ENCODE data around the gene SLC7A10.
"Not testable (repeated sequence)": the region's sequence is repeated elsewhere in the genome, so short reads cannot be mapped to it uniquely, and the experiment has no call there.

Gene SLC7A10

GRCh38 chr19:33175156-33175782 lies 50.4 kb downstream of the SLC7A10 start:
- no peak for DNase-seq

DNA sequence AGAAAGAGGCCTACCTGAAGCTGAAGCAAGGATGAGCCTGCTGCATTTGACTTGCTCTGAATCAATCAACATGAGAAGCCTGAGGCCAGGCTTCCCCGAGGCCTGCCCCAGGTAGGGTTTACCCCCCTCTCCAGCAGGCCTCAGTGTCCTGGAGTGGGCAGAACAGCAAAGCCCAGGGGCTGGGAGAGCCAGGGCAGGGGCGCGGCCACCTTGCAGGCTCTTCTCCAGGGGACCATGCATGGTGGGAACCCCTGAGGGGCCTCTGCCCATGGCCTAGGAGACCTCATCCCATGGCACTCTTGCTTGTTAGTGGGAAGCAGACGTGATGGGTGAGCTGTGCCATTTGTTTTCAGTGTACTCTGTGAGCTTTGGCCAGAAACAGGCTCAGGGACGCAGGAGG lies 51.5 kb downstream of the SLC7A10 start:
- DNase-seq: no peak

DNA sequence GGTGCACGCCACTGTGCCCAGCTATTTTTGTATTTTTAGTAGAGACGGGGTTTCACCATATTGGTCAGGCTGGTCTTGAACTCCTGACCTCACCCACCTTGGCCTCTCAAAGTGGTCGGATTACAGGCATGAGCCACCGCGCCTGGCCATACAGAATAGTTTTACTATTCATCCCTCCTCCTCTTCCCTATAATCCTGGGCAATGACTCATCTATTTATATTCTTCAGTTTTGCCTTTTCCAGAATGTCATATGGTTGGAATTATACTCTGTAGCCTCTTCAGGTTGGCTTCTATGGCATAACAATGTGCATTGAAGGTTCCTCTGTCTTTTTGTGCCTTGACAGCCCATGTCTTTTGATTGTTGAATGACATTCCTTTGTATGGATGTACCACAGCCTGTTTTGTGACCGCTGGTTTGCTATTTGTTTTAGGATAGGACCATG lies 53.7 kb downstream of the SLC7A10 start:
- DNase-seq: no peak

GRCh38 chr19:33171222-33171795 lies 54.3 kb downstream of the SLC7A10 start:
- no peak for DNase-seq

GRCh38 chr19:33168528-33168927 lies 57.1 kb downstream of the SLC7A10 start:
- DNase-seq: no peak

DNA sequence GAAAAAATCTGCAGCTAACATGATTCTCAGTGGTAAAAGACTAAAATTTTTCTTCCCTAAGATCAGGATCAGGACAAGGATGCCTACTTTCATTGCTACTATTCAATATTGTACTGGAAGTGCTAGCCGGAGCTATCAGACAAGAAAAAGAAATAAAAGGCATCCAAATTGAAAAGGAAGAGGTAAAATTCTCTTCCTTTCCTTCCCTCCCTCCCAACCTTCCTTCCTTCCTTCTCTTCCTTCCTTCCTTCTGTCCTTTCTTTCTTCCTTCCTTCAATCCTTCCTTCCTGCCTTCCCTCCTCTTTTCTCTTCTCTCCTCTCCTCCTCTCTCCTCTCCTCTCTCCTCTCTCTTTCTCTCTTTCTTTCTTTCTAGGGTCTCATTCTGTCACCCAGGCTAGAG lies 58.2 kb downstream of the SLC7A10 start:
- DNase-seq: no peak

DNA sequence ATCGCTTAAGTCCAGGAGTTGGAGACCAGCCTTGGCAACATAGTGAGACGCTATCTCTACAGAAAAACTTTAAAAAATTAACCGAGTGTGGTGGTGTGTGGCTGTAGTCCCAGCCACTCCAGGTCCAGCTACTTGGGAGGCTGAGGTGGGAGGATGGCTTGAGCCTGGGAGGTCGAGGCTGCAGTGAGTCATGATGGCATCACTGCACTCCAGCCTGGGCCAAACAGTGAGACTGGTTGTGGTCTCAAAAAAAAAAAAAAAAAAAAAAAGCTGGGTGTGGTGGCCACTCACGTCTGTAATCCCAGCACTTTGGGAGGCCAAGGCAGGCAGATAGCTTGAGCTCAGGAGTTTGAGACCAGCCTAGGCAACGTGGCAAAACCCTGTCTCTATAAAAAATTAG lies 59.6 kb downstream of the SLC7A10 start:
- DNase-seq: not testable (repeated sequence)

DNA sequence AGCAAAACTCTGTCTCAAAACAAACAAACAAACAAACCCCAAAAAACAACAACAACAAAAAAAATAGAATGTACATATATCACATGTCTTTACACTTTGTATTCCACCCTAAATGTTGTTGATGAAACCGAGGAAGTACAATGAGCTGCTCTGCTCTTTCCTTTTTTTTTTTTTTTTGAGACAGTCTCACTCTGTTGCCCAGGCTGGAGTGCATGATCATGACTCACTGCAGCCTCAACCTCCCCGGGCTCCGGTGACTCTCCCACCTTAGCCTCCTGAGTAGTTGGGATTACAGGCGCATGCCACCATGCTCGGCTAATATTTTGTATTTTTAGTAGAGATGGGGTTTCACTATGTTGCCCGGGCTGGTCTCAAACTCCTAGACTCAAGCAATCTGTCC lies 62.2 kb downstream of the SLC7A10 start:
- DNase-seq: no peak

GRCh38 chr19:33161201-33161600 lies 64.4 kb downstream of the SLC7A10 start:
- no peak for DNase-seq

- DNase-seq: no peak
These were observed 65.8 kb downstream of the SLC7A10 start for GRCh38 chr19:33159893-33160292.

- no peak for DNase-seq
These were observed 66.5 kb downstream of the SLC7A10 start for GRCh38 chr19:33159149-33159548.

Measured in NCI-H345 (cell line).